Left lung (tissue), 10 donors: ENCODE results near the gene HLX. TPM values are rescaled to one million over a fixed set of nuclear protein-coding genes. Genes with fewer than 3 reads are reported as not detected.
A peak's percentile ranks its signal among the peaks of the same experiment; 100 is the strongest.

Experiments
- ATAC-seq: fragments of 200-7000 bp; cut with Tn5 transposase; one replicate; pipeline ENCODE4 v1.9.1; 2020; ENCODE audit warnings: moderate library complexity
- DNase-seq, 4 donors: peaks; one replicate each; pipeline ENCODE4 v3.0.0-alpha.2; 2013 to 2020
- H3K27ac ChIP-seq, 2 donors: fragments of 200-600 bp; sonication (generic) in 1 of 2; one replicate each; pipeline versions ENCODE4 v1.5.0 to v1.8.0; 2020 to 2021
- H3K27me3 ChIP-seq, 2 donors: fragments of 200-600 bp; sonication (generic) in 1 of 2; one replicate each; pipeline versions ENCODE4 v1.5.0 to v1.8.0; 2020 to 2021
- H3K36me3 ChIP-seq, 2 donors: fragments of 200-600 bp; sonication (generic) in 1 of 2; one replicate each; pipeline versions ENCODE4 v1.5.0 to v1.8.0; 2020 to 2021
- H3K4me1 ChIP-seq, 2 donors: fragments of 200-600 bp; one replicate each; pipeline ENCODE4 v1.8.0; 2021
- H3K4me3 ChIP-seq, 2 donors: fragments of 200-600 bp; sonication (generic) in 1 of 2; one replicate each; pipeline versions ENCODE4 v1.5.0 to v1.8.0; 2020 to 2021; ENCODE audit warnings: mild to moderate bottlenecking in 1 of 2
- H3K9me3 ChIP-seq, 2 donors: fragments of 200-600 bp; sonication (generic) in 1 of 2; one replicate each; pipeline versions ENCODE4 v1.5.0 to v1.8.0; 2020 to 2021
- CTCF ChIP-seq, 2 donors: fragments of 200-600 bp; sonication (generic) in 1 of 2; IDR thresholded peaks; one replicate each; pipeline versions ENCODE4 v1.5.0 to v1.8.0; 2021; ENCODE audit warnings: antibody characterized with exemption in 2 of 2
- intact Hi-C, 2 donors: fragments of 100-400 bp; cut with DNase I; formaldehyde crosslinking; loops; one replicate each; pipeline versions ENCODE4 v1.11.2 to v1.14.2; 2022
- polyA plus RNA-seq, 6 donors: library from polyadenylated mRNA; unstranded; fragments of 120-200 nt; gene quantifications; one replicate each; pipeline ENCODE4 v1.2.1, GENCODE V29; 2013; ENCODE audit not compliant: insufficient read length in 6 of 6
- total RNA-seq, 2 donors: library from RNA; stranded (reverse); fragmentation: NEBNext Ultra II Directional; extraction: Animal tissue kit (Norgen Biotek cat#: 25700); gene quantifications; one replicate each; pipeline ENCODE4 v1.2.1, GENCODE V29; 2021
- donor health status: DM: no; HTN: yes; CAD: no.
- donor health status: DM: no; HTN: no; CAD: no.

HLX gene
- total and polyA plus RNA-seq, 8 donors: 15.4 to 68.9 (median 47.2) TPM

GRCh38 chr1:220880726-220881506 is 1.7 kb downstream of the HLX start:
- ATAC-seq: peak; percentile 42
- H3K36me3 ChIP-seq: peaks cover 0 to 38% of the 10 kb centered on the region in 2 donors

GRCh38 chr1:220882061-220882891 is 3.0 kb downstream of the HLX start:
- peaks cover 15 to 50% of the 10 kb centered on the region in 2 donors for H3K27me3 ChIP-seq
- peak in 2 of 4 donors; percentile 57 to 76 for DNase-seq
- intact Hi-C loops: no loop called here

More at GRCh38 chr1:220880726-220881506, 1.7 kb downstream of the HLX start:
- Histone ChIP-seq H3K9me3 (no peaks in the 10 kb centered on the region), H3K4me3 (peak overlapping the region; percentile 70 to 71), H3K27ac (peak overlapping the region; percentile 97 to 99), H3K27me3 (peaks cover 15 to 47% of the 10 kb centered on the region in 2 donors), H3K4me1 (peaks cover 8 to 65% of the 10 kb centered on the region in 2 donors)
- no peak for TF ChIP-seq CTCF (IDR thresholded peaks at IDR 0.05)
- peak; percentile 80 to 94 (median 88) for DNase-seq
- intact Hi-C loops: no loop called here

GRCh38 chr1:220884109-220884980 is 5.1 kb downstream of the HLX start:
- no peak for ATAC-seq
- H3K4me1 ChIP-seq: peaks cover 8 to 50% of the 10 kb centered on the region in 2 donors
- no peak for TF ChIP-seq CTCF (IDR thresholded peaks at IDR 0.05)
- peaks cover 10 to 52% of the 10 kb centered on the region in 2 donors for H3K27me3 ChIP-seq
- intact Hi-C loops: no loop called here
- H3K9me3 ChIP-seq: no peaks in the 10 kb centered on the region
- H3K27ac ChIP-seq: no peak overlapping the region
- H3K36me3 ChIP-seq: peaks cover 0 to 47% of the 10 kb centered on the region in 2 donors
- DNase-seq: peak in 1 of 4 donors; percentile 72
- H3K4me3 ChIP-seq: no peak overlapping the region

More at GRCh38 chr1:220882061-220882891, 3.0 kb downstream of the HLX start:
- Histone ChIP-seq H3K36me3 (peaks cover 0 to 47% of the 10 kb centered on the region in 2 donors), H3K27ac (peak overlapping the region; percentile 97 to 99), H3K4me1 (peaks cover 8 to 59% of the 10 kb centered on the region in 2 donors), H3K9me3 (no peaks in the 10 kb centered on the region), H3K4me3 (peak overlapping the region; percentile 7 to 71)
- TF ChIP-seq CTCF (IDR thresholded peaks at IDR 0.05): peak in 1 of 2 donors; percentile 15
- ATAC-seq: peak; percentile 9

- H3K4me3 ChIP-seq: no peak overlapping the region
- peaks cover 0 to 47% of the 10 kb centered on the region in 2 donors for H3K36me3 ChIP-seq
- peaks cover 10 to 52% of the 10 kb centered on the region in 2 donors for H3K27me3 ChIP-seq
- H3K9me3 ChIP-seq: no peaks in the 10 kb centered on the region
- intact Hi-C loops: no loop called here
- H3K4me1 ChIP-seq: peaks cover 8 to 50% of the 10 kb centered on the region in 2 donors
- no peak for TF ChIP-seq CTCF (IDR thresholded peaks at IDR 0.05)
- ATAC-seq (no peak), DNase-seq (no peak)
- H3K27ac ChIP-seq: no peak overlapping the region
Observed at GRCh38 chr1:220884981-220885918, 6.0 kb downstream of the HLX start.
